GM21381 (cell line): ENCODE results near the gene ACP4.
"Not testable (repeated sequence)": the region's sequence is repeated elsewhere in the genome, so short reads cannot be mapped to it uniquely, and the experiment has no call there.

Source experiments
- ATAC-seq: cut with Tn5 transposase; IDR thresholded peaks from one replicate; pipeline ENCODE4 v1.9.1; 2021; ENCODE audit warnings: mild to moderate bottlenecking, moderate library complexity; ENCODE audit not compliant: unreplicated experiment

ACP4 gene

GRCh38 chr19:50790396-50790795 is at the start of gene ACP4:
TSS of gene ACP4 (plus strand) at chr19:50790415. CDS start at chr19:50790415, 0 bp downstream.
- no peak for ATAC-seq

GRCh38 chr19:50741179-50741933 is 48.9 kb upstream of the ACP4 start:
- ATAC-seq: no peak

GRCh38 chr19:50743537-50743936 is 46.7 kb upstream of the ACP4 start:
- no peak for ATAC-seq

GRCh38 chr19:50745221-50745620 is 45.0 kb upstream of the ACP4 start:
- ATAC-seq: no peak

GRCh38 chr19:50747141-50747540 is 43.1 kb upstream of the ACP4 start:
- not testable (repeated sequence) for ATAC-seq

- no peak for ATAC-seq
Observed at GRCh38 chr19:50749490-50749889, 40.7 kb upstream of the ACP4 start.

GRCh38 chr19:50750010-50750409 is 40.2 kb upstream of the ACP4 start:
- ATAC-seq: no peak

- ATAC-seq: no peak
Observed at GRCh38 chr19:50753879-50754278, 36.3 kb upstream of the ACP4 start.

- ATAC-seq: not testable (repeated sequence)
Observed at GRCh38 chr19:50756244-50756643, 34.0 kb upstream of the ACP4 start.

- ATAC-seq: not testable (repeated sequence)
Observed at GRCh38 chr19:50757624-50758023, 32.6 kb upstream of the ACP4 start.

GRCh38 chr19:50759076-50759475 is 31.1 kb upstream of the ACP4 start:
- not testable (repeated sequence) for ATAC-seq

- ATAC-seq: no peak
Observed at GRCh38 chr19:50759886-50760285, 30.3 kb upstream of the ACP4 start.

- not testable (repeated sequence) for ATAC-seq
Observed at GRCh38 chr19:50761501-50761900, 28.7 kb upstream of the ACP4 start.

- not testable (repeated sequence) for ATAC-seq
Observed at GRCh38 chr19:50763521-50763920, 26.7 kb upstream of the ACP4 start.

- no peak for ATAC-seq
Observed at GRCh38 chr19:50764409-50764808, 25.8 kb upstream of the ACP4 start.

- not testable (repeated sequence) for ATAC-seq
Observed at GRCh38 chr19:50766746-50767145, 23.5 kb upstream of the ACP4 start.

GRCh38 chr19:50767263-50767662 is 23.0 kb upstream of the ACP4 start:
- ATAC-seq: not testable (repeated sequence)

- no peak for ATAC-seq
Observed at GRCh38 chr19:50768277-50768676, 21.9 kb upstream of the ACP4 start.

- not testable (repeated sequence) for ATAC-seq
Observed at GRCh38 chr19:50770164-50770563, 20.1 kb upstream of the ACP4 start, which contains the start of gene GPR32. TSS of gene GPR32 (plus strand) at chr19:50770464. CDS start at chr19:50770601, 137 bp downstream.

- ATAC-seq: no peak
Observed at GRCh38 chr19:50770888-50771287, 19.3 kb upstream of the ACP4 start.

- no peak for ATAC-seq
Observed at GRCh38 chr19:50772476-50772875, 17.7 kb upstream of the ACP4 start.

GRCh38 chr19:50772912-50773311 is 17.3 kb upstream of the ACP4 start:
- ATAC-seq: not testable (repeated sequence)

- not testable (repeated sequence) for ATAC-seq
Observed at GRCh38 chr19:50773454-50773853, 16.8 kb upstream of the ACP4 start.
